Gastroesophageal sphincter (tissue), 4 donors: Measurements from ENCODE around the gene RAPGEF5. TPM values are rescaled to one million over a fixed set of nuclear protein-coding genes. Genes with fewer than 3 reads are reported as not detected.

Experiments
- ATAC-seq: fragments of 150-250 bp; one replicate; pipeline ENCODE4 v1.9.1; 2016; ENCODE audit warnings: mild to moderate bottlenecking, moderate library complexity
- H3K27ac ChIP-seq, 4 donors: fragments of 200-600 bp; sonication (generic) in 3 of 4; 1 replicate in 3 of 4; 2 replicates in 1 of 4; pipeline ENCODE4 v1.5.1; 2016 to 2019
- H3K27me3 ChIP-seq: fragments of 200-600 bp; sonication (generic); one replicate; pipeline ENCODE4 v1.5.1; 2019
- H3K36me3 ChIP-seq, 2 donors: fragments of 200-600 bp; sonication (generic); one replicate each; pipeline ENCODE4 v1.5.1; 2019; ENCODE audit warnings: control low read depth in 1 of 2
- H3K4me1 ChIP-seq, 3 donors: fragments of 200-600 bp; sonication (generic); 1 replicate in 2 of 3; 2 replicates in 1 of 3; pipeline ENCODE4 v1.5.1; 2016 to 2019; ENCODE audit warnings: control low read depth in 2 of 3
- H3K4me3 ChIP-seq, 2 donors: fragments of 200-600 bp; sonication (generic); one replicate each; pipeline ENCODE4 v1.5.1; 2019; ENCODE audit warnings: mild to moderate bottlenecking in 1 of 2, moderate library complexity in 1 of 2
- H3K9me3 ChIP-seq, 3 donors: fragments of 200-600 bp; sonication (generic); one replicate each; pipeline ENCODE4 v1.5.1; 2017 to 2019; ENCODE audit warnings: control low read depth in 2 of 3
- EP300 ChIP-seq: sonication (generic); formaldehyde crosslinking; IDR thresholded peaks from one replicate; pipeline ENCODE4 v1.6.1; 2017; ENCODE audit warnings: antibody characterized with exemption, mild to moderate bottlenecking
- POLR2A ChIP-seq, 2 donors: fragments of 450-650 bp; IDR thresholded peaks; one replicate each; pipeline ENCODE4 v1.6.1; 2017; ENCODE audit warnings: antibody characterized with exemption in 2 of 2, mild to moderate bottlenecking in 2 of 2, moderate library complexity in 1 of 2
- POLR2AphosphoS5 ChIP-seq: sonication (generic); formaldehyde crosslinking; IDR thresholded peaks from one replicate; pipeline ENCODE4 v1.6.1; 2017; ENCODE audit warnings: antibody characterized with exemption
- WGBS, 2 donors: methylation state at CpG; one replicate each; pipeline ENCODE4 v1.1.5; 2018; ENCODE audit warnings: low coverage in 1 of 2; 5-methylcytosine and 5-hydroxymethylcytosine counted together
- total RNA-seq, 4 donors: library from RNA; depleted of rRNA; stranded (reverse); fragments of >200 nt; gene quantifications; one replicate each; pipeline ENCODE4 v1.1.0, GENCODE V29; 2016
- TF ChIP-seq, protein P1 (sequence below), 4 experiments: fragments of 200-600 bp in 2 of 4; fragments of 450-650 bp in 2 of 4; sonication (generic) in 1 of 4; IDR thresholded peaks; one replicate each; pipeline ENCODE4 v1.5.1; 2017 to 2019; ENCODE audit warnings: antibody characterized with exemption in 4 of 4, mild to moderate bottlenecking in 2 of 4, moderate library complexity in 2 of 4

Gene RAPGEF5
- total RNA-seq, 4 donors from 2014 or later: 21.5 to 29.8 (median 26.6) TPM

DNA sequence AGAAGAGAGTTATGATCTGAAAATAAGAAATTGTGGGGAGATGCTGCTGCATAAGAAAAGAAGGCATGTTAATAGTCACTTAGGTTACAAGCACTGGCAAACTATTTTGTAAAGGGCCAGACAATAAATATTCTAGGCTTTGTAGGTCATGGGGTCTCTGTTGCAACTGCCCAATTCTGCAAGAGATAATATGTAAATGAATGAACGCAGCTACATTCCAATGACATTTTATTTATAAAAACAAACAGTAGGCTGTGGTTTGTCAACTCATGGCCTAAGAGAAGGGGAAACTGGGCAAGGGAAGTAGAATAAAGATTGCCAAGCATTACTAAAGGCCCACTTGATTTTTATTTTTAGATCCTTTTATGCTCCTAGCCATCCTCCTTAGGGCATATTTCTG lies 133.1 kb downstream of the RAPGEF5 start:
- no peak for ATAC-seq
- no peak for TF ChIP-seq EP300
- TF ChIP-seq POLR2A (IDR thresholded peaks at IDR 0.05): no peak
- TF ChIP-seq POLR2AphosphoS5: no peak
- H3K4me1 ChIP-seq: no peaks in the 10 kb centered on the region

DNA sequence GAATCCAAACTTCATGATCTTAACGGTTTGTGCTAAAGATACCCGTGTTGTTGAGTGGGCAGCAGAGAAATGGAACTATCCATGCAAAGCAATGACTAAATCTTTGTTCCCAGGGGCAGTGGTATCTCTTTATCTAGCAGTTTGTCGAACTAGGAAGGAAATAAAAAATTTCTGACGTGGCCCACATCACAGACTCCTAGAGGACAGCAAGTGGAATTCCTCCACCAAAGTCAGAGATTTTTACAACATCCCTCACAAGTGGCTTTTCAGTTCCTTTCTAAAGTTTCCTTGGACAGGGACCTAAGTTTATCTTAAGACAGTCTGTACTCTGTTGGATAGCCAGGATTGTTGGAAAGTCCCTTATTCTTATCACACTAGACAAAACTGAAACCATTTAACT lies 136.0 kb downstream of the RAPGEF5 start:
- no peaks in the 10 kb centered on the region for H3K36me3 ChIP-seq
- WGBS, 2 donors: 30 to 33% methylated on average over 2 to 4 of the region's 4 CpGs
- H3K27me3 ChIP-seq: peaks cover 5% of the 10 kb centered on the region
- peaks cover 0 to 6% (median 0%) of the 10 kb centered on the region in 3 donors for H3K4me1 ChIP-seq
- H3K4me3 ChIP-seq: no peak overlapping the region
- no peak for ATAC-seq
- H3K27ac ChIP-seq: peak overlapping the region in 2 of 4 donors; percentile 29 to 56
- no peaks in the 10 kb centered on the region for H3K9me3 ChIP-seq
- TF ChIP-seq, protein P1, sequence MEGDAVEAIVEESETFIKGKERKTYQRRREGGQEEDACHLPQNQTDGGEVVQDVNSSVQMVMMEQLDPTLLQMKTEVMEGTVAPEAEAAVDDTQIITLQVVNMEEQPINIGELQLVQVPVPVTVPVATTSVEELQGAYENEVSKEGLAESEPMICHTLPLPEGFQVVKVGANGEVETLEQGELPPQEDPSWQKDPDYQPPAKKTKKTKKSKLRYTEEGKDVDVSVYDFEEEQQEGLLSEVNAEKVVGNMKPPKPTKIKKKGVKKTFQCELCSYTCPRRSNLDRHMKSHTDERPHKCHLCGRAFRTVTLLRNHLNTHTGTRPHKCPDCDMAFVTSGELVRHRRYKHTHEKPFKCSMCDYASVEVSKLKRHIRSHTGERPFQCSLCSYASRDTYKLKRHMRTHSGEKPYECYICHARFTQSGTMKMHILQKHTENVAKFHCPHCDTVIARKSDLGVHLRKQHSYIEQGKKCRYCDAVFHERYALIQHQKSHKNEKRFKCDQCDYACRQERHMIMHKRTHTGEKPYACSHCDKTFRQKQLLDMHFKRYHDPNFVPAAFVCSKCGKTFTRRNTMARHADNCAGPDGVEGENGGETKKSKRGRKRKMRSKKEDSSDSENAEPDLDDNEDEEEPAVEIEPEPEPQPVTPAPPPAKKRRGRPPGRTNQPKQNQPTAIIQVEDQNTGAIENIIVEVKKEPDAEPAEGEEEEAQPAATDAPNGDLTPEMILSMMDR (IDR thresholded peaks at IDR 0.05): no peak
- no peak for TF ChIP-seq POLR2AphosphoS5
- no peak for TF ChIP-seq EP300
- TF ChIP-seq POLR2A (IDR thresholded peaks at IDR 0.05): no peak

More for the DNA sequence above, 133.1 kb downstream of the RAPGEF5 start:
- Histone ChIP-seq H3K36me3 (no peaks in the 10 kb centered on the region), H3K27me3 (no peaks in the 10 kb centered on the region), H3K27ac (no peak overlapping the region), H3K9me3 (no peaks in the 10 kb centered on the region), H3K4me3 (no peak overlapping the region)
- WGBS, 2 donors: 17 to 82% methylated on average over 1 of the region's 1 CpG

DNA sequence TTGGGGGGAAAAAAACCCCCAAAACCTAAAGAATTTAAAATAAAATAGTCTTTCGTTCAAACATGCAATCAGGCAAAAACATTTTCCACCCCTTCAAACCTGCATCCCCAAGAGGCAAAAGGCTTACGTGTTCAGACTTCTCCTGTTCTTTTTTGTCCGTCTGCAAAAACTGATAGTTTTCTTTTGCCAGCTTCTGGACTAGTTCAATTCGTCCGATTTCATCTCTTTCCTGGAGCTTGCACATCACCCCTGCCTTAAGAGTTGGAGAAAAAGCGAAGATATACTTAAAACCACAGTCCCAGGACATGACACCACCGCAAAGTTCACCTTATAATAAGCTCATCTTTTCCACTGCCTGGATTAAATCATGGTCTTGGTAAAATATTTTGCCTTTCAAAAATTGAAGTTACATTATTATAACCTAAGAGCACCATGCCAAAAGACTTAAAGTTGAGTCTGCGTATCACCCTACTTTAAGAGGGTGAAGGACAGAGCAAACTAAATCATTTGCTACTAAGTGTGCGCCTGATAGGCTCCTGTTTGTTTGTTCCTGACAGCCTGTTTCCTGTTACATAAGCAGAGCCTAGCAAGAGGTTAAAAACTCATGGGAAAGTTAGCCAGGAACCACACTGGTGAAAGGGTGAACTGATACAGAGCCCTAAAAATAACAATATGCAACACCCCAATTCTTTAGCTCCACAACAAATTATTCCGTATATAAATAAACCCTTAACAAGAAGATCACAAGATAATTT lies 137.0 kb downstream of the RAPGEF5 start:
- peak overlapping the region; percentile 49 to 63 (median 58) for H3K27ac ChIP-seq
- H3K27me3 ChIP-seq: peaks cover 7% of the 10 kb centered on the region
- H3K36me3 ChIP-seq: no peaks in the 10 kb centered on the region
- H3K4me1 ChIP-seq: peaks cover 0 to 6% (median 0%) of the 10 kb centered on the region in 3 donors
- no peak for ATAC-seq
- TF ChIP-seq EP300 (no peak), POLR2AphosphoS5 (no peak)
- WGBS, 2 donors: 55 to 59% methylated on average over 9 to 10 of the region's 10 CpGs
- peak overlapping the region; percentile 35 to 36 for H3K4me3 ChIP-seq
- no peaks in the 10 kb centered on the region for H3K9me3 ChIP-seq

DNA sequence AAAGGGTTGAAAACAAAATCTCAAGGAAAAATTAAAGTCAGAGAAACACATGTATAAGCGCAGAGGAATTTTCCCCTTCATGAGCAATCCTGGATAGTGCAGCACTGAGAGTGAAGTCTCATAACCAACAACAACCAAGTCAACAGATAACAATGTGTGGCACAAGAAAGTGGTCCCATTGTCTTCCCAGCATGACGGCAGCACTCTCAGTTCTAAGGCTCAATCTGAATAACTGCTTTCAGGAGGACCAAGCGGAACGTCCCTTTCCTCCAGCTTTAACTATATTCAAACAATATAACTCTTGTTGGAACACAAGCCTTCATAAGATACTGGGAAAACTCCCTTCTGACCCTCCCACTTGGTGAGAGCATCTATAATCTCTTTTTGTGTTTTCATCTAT lies 137.9 kb downstream of the RAPGEF5 start:
- Histone ChIP-seq H3K27me3 (peaks cover 7% of the 10 kb centered on the region), H3K27ac (peak overlapping the region; percentile 18 to 59 (median 52)), H3K36me3 (no peaks in the 10 kb centered on the region), H3K9me3 (no peaks in the 10 kb centered on the region), H3K4me3 (peak overlapping the region; percentile 25 to 36), H3K4me1 (peaks cover 0 to 6% (median 0%) of the 10 kb centered on the region in 3 donors)
- ATAC-seq: peak; percentile 31
- TF ChIP-seq, protein P1 (IDR thresholded peaks at IDR 0.05): no peak
- TF ChIP-seq POLR2AphosphoS5 (no peak), EP300 (no peak), POLR2A (IDR thresholded peaks at IDR 0.05) (no peak)
- WGBS, 2 donors: 60 to 81% methylated on average over 4 of the region's 4 CpGs

DNA sequence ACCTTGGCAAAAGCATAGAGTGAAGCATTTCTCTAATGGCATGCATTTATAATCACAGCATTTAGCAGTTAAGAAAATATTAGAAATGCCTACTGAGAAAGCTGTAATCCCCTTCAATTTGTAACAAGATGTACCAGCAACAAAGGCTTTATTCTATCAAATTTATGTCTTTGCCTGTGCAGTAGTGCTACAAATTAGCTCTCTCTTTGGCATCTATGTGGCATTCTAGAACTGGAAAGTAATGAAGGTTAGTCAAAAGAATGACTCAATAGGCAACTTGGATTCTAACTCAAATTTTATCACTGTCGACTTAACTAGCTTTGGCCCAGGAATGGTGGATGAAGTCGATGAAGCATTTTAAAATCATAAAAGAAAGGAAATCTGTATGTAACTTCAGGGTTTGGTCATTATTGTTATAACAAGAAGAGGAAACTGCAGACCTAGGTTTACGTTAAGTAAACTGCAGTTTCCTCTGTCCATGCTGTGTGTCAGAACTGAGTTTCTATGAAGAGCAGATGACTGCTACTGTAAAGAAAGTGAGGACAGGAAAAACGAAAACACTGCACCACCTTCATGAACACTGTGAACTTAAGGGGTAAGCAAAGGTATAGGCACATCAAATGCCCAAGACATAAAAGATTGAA lies 140.0 kb downstream of the RAPGEF5 start:
- H3K27ac ChIP-seq: peak overlapping the region in 3 of 4 donors; percentile 5 to 59 (median 51)
- peaks cover 0 to 6% (median 0%) of the 10 kb centered on the region in 3 donors for H3K4me1 ChIP-seq
- 39 to 41% methylated on average over 3 to 4 of the region's 4 CpGs for WGBS, 2 donors
- no peak for ATAC-seq
- no peak for TF ChIP-seq POLR2A (IDR thresholded peaks at IDR 0.05)
- TF ChIP-seq, protein P1 (IDR thresholded peaks at IDR 0.05): no peak
- no peak for TF ChIP-seq POLR2AphosphoS5
- no peak for TF ChIP-seq EP300
- H3K9me3 ChIP-seq: no peaks in the 10 kb centered on the region
- H3K27me3 ChIP-seq: peaks cover 7% of the 10 kb centered on the region
- peak overlapping the region in 1 of 2 donors; percentile 36 for H3K4me3 ChIP-seq
- H3K36me3 ChIP-seq: no peaks in the 10 kb centered on the region
